GM23338 (cell line): ENCODE measurements around the gene TTC16. TPM values are rescaled to one million over a fixed set of nuclear protein-coding genes. Genes with fewer than 3 reads are reported as not detected.
A peak's percentile ranks its signal among the peaks of the same experiment; 100 is the strongest.

Source experiments
- ATAC-seq: fragments of 200-7000 bp; cut with Tn5 transposase; 3 replicates; pipeline ENCODE4 v1.9.1; 2020
- DNase-seq: peaks from one replicate; pipeline ENCODE4 v3.0.0-alpha.2; 2015; ENCODE audit warnings: low spot score
- H2AFZ ChIP-seq: fragments of 200-600 bp; sonication (generic); 2 replicates; pipeline ENCODE4 v1.8.0; 2016; ENCODE audit warnings: antibody characterized with exemption, mild to moderate bottlenecking, moderate library complexity
- H3F3A ChIP-seq: fragments of 200-600 bp; sonication (generic); replicated peaks from 2 replicates; pipeline ENCODE4 v1.8.0; 2017; ENCODE audit warnings: antibody characterized with exemption, mixed run types, low read depth
- H3K27ac ChIP-seq: fragments of 200-600 bp; sonication (generic); 2 replicates; pipeline ENCODE4 v1.6.1; 2016; ENCODE audit warnings: low read depth
- H3K27me3 ChIP-seq: fragments of 200-600 bp; sonication (generic); 2 replicates; pipeline ENCODE4 v1.8.0; 2016; ENCODE audit warnings: mild to moderate bottlenecking, mixed run types, moderate library complexity; ENCODE audit not compliant: insufficient read depth
- H3K36me3 ChIP-seq: fragments of 200-600 bp; sonication (generic); 2 replicates; pipeline ENCODE4 v1.8.0; 2016; ENCODE audit warnings: mild to moderate bottlenecking; ENCODE audit not compliant: insufficient read depth
- H3K4me1 ChIP-seq: fragments of 200-600 bp; sonication (generic); 2 replicates; pipeline ENCODE4 v1.8.0; 2016; ENCODE audit warnings: mild to moderate bottlenecking, moderate library complexity; ENCODE audit not compliant: insufficient read depth
- H3K4me2 ChIP-seq: fragments of 200-600 bp; sonication (generic); 2 replicates; pipeline ENCODE4 v1.7.1; 2017; ENCODE audit warnings: mixed run types
- H3K4me3 ChIP-seq: fragments of 200-600 bp; sonication (generic); 2 replicates; pipeline ENCODE4 v1.6.1; 2016; ENCODE audit warnings: mixed run types
- H3K79me2 ChIP-seq: fragments of 200-600 bp; sonication (generic); replicated peaks from 2 replicates; pipeline ENCODE4 v1.8.0; 2017; ENCODE audit warnings: mild to moderate bottlenecking; ENCODE audit not compliant: insufficient read depth
- H3K9me2 ChIP-seq: fragments of 200-600 bp; sonication (generic); 2 replicates; pipeline ENCODE4 v1.8.0; 2017; ENCODE audit not compliant: insufficient read depth
- H4K20me1 ChIP-seq: fragments of 200-600 bp; sonication (generic); replicated peaks from 2 replicates; pipeline ENCODE4 v1.8.0; 2017; ENCODE audit warnings: mild to moderate bottlenecking; ENCODE audit not compliant: insufficient read depth
- H3K27ac Mint-ChIP-seq: 2 replicates; pipeline ENCODE4 v1.8.0; 2020; ENCODE audit warnings: inconsistent platforms, mild to moderate bottlenecking, moderate library complexity, mixed read lengths
- H3K27me3 Mint-ChIP-seq: 3 replicates; pipeline ENCODE4 v1.8.0; 2022; ENCODE audit warnings: low read depth, mild to moderate bottlenecking, moderate library complexity, mixed read lengths, inconsistent platforms; ENCODE audit not compliant: insufficient read depth, poor library complexity
- H3K36me3 Mint-ChIP-seq: 3 replicates; pipeline ENCODE4 v1.8.0; 2021; ENCODE audit warnings: low read depth, mild to moderate bottlenecking, inconsistent platforms, moderate library complexity, mixed read lengths
- H3K4me1 Mint-ChIP-seq: 3 replicates; pipeline ENCODE4 v1.8.0; 2020; ENCODE audit warnings: mild to moderate bottlenecking, inconsistent platforms, mixed read lengths
- H3K4me3 Mint-ChIP-seq: 3 replicates; pipeline ENCODE4 v1.8.0; 2021; ENCODE audit warnings: moderate library complexity, mild to moderate bottlenecking, inconsistent platforms, mixed read lengths
- H3K9me3 Mint-ChIP-seq: 3 replicates; pipeline ENCODE4 v1.8.0; 2020; ENCODE audit warnings: moderate library complexity, mild to moderate bottlenecking, inconsistent platforms, mixed read lengths
- CREB1 ChIP-seq: fragments of 250-450 bp; sonication (Bioruptor Pico); IDR thresholded peaks from 2 replicates; pipeline ENCODE4 v1.5.0; 2020; ENCODE audit warnings: low read depth, mild to moderate bottlenecking, moderate library complexity
- CTCF ChIP-seq, 2 experiments: fragments of 200-600 bp in 1 of 2; sonication (generic) in 1 of 2; conservative IDR thresholded peaks; 2 replicates each; pipeline versions ENCODE4 v1.5.1 to v1.6.1; 2016 to 2017; ENCODE audit warnings: antibody characterized with exemption in 2 of 2, low read depth in 2 of 2, mild to moderate bottlenecking in 2 of 2, moderate library complexity in 1 of 2
- EZH2 ChIP-seq: fragments of 200-600 bp; sonication (generic); IDR thresholded peaks from one replicate; pipeline ENCODE4 v1.8.0; 2017; ENCODE audit warnings: antibody characterized with exemption, mild to moderate bottlenecking, low read depth; ENCODE audit not compliant: unreplicated experiment
- EZH2phosphoT487 ChIP-seq: fragments of 200-600 bp; sonication (generic); IDR thresholded peaks from one replicate; pipeline ENCODE4 v1.8.1; 2018; ENCODE audit warnings: antibody characterized with exemption; ENCODE audit not compliant: unreplicated experiment
- JUNB ChIP-seq: IDR thresholded peaks from one replicate; pipeline ENCODE4 v1.6.1; 2016; ENCODE audit warnings: antibody characterized with exemption; ENCODE audit not compliant: unreplicated experiment
- NANOG ChIP-seq: IDR thresholded peaks from 2 replicates; pipeline ENCODE4 v1.6.1; 2016; ENCODE audit warnings: antibody characterized with exemption, borderline replicate concordance
- POLR2AphosphoS5 ChIP-seq: IDR thresholded peaks from 2 replicates; pipeline ENCODE4 v1.6.1; 2016; ENCODE audit warnings: antibody characterized with exemption, low read depth
- STAT1 ChIP-seq: IDR thresholded peaks from one replicate; pipeline ENCODE4 v1.6.1; 2016; ENCODE audit warnings: antibody characterized with exemption; ENCODE audit not compliant: unreplicated experiment
- ZNF114 ChIP-seq: fragments of 250-450 bp; sonication (Bioruptor Pico); IDR thresholded peaks from 2 replicates; pipeline ENCODE4 v1.5.0; 2020; ENCODE audit warnings: mild to moderate bottlenecking, moderate library complexity
- ZNF331 ChIP-seq: fragments of 250-450 bp; sonication (Bioruptor Pico); IDR thresholded peaks from 2 replicates; pipeline ENCODE4 v1.5.0; 2020; ENCODE audit warnings: low read depth, mild to moderate bottlenecking, moderate library complexity
- ZNF462 ChIP-seq: fragments of 250-450 bp; sonication (Bioruptor Pico); IDR thresholded peaks from 2 replicates; pipeline ENCODE4 v1.5.0; 2020; ENCODE audit warnings: mild to moderate bottlenecking, moderate library complexity
- polyA plus RNA-seq: library from polyadenylated mRNA; unstranded; fragments of >200 nt; fragmentation: Nextera tagmentation; extraction: Ambion mirVana; gene quantifications from 2 replicates; pipeline ENCODE4 v1.2.1, GENCODE V29; 2016
- total RNA-seq: library from RNA; depleted of rRNA; stranded (reverse); fragments of >200 nt; shearing (Covaris generic); gene quantifications from 2 replicates; pipeline ENCODE4 v1.2.3, GENCODE V29; 2014
- TF ChIP-seq, protein P1 (sequence below): IDR thresholded peaks from one replicate; pipeline ENCODE4 v1.6.1; 2018; ENCODE audit warnings: antibody characterized with exemption; ENCODE audit not compliant: unreplicated experiment
- TF ChIP-seq, protein P2 (sequence below): IDR thresholded peaks from 2 replicates; pipeline ENCODE4 v1.6.1; 2016; ENCODE audit warnings: antibody characterized with exemption

Gene TTC16
- total and polyA plus RNA-seq, 2 experiments from 2014 or later = not detected

DNA sequence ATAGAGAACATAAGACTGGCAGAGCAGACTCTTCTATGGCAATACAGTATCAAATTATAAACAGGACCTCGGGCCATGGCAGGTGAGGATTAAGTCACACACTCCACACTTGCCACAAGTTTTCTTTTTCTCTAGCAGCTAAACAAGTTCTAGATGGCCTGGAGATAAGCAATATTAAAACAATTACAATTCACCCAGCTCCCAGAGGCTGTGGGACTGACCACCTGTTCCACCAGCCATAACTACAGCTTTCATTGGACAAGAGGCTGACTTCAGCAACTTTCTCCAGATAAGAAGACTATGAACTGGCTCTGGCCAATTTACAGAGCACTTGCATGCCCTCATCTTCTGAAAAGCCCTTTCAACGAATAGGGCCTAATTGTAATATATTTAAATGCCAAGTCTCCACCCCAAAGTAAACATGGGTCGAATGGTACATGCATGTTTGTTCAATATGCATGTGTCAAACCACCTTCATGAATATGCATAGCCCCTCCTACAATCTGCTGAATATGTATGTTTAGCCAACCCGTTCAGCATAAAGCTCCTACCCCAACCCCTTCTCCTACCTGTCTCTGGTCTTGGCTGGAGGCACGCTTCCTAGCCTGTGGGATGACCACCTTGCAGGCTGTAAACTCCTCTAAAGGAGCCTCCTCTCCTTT is 15.2 kb upstream of the TTC16 start:
- 0 out of 2 replicates have a peak overlapping the region, but pooled peaks have one; percentile 38 for H2AFZ ChIP-seq
- Mint-ChIP-seq H3K4me3 (no peak overlapping the region; the same call in 2 of the 3 replicates), H3K36me3 (no peaks in the 10 kb centered on the region), H3K27ac (no peak overlapping the region), H3K4me1 (peaks cover 5% of the 10 kb centered on the region), H3K9me3 (no peaks in the 10 kb centered on the region; the same call in 1 of the 3 replicates), H3K27me3 (peaks cover 4% of the 10 kb centered on the region)
- DNase-seq = no peak
- H3K4me3 ChIP-seq = no peak overlapping the region
- H3K36me3 ChIP-seq = no peaks in the 10 kb centered on the region
- H3K9me2 ChIP-seq = no peaks in the 10 kb centered on the region
- H3K4me2 ChIP-seq = no peak overlapping the region
- no peak for TF ChIP-seq CREB1
- no peak for TF ChIP-seq NANOG
- TF ChIP-seq JUNB = no peak
- TF ChIP-seq, protein P1, sequence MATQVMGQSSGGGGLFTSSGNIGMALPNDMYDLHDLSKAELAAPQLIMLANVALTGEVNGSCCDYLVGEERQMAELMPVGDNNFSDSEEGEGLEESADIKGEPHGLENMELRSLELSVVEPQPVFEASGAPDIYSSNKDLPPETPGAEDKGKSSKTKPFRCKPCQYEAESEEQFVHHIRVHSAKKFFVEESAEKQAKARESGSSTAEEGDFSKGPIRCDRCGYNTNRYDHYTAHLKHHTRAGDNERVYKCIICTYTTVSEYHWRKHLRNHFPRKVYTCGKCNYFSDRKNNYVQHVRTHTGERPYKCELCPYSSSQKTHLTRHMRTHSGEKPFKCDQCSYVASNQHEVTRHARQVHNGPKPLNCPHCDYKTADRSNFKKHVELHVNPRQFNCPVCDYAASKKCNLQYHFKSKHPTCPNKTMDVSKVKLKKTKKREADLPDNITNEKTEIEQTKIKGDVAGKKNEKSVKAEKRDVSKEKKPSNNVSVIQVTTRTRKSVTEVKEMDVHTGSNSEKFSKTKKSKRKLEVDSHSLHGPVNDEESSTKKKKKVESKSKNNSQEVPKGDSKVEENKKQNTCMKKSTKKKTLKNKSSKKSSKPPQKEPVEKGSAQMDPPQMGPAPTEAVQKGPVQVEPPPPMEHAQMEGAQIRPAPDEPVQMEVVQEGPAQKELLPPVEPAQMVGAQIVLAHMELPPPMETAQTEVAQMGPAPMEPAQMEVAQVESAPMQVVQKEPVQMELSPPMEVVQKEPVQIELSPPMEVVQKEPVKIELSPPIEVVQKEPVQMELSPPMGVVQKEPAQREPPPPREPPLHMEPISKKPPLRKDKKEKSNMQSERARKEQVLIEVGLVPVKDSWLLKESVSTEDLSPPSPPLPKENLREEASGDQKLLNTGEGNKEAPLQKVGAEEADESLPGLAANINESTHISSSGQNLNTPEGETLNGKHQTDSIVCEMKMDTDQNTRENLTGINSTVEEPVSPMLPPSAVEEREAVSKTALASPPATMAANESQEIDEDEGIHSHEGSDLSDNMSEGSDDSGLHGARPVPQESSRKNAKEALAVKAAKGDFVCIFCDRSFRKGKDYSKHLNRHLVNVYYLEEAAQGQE = no peak
- TF ChIP-seq EZH2phosphoT487 = no peak
- no peak for TF ChIP-seq STAT1
- no peak for TF ChIP-seq EZH2
- no peak for TF ChIP-seq ZNF114
- no peak for TF ChIP-seq CTCF (conservative IDR thresholded peaks at IDR 0.05; ENCODE audit: low read depth in 2 of 2)
- TF ChIP-seq ZNF462 (CRISPR knock-in tag) = no peak
- TF ChIP-seq ZNF331 (CRISPR knock-in tag) = no peak
- no peak for TF ChIP-seq POLR2AphosphoS5
- TF ChIP-seq, protein P2, sequence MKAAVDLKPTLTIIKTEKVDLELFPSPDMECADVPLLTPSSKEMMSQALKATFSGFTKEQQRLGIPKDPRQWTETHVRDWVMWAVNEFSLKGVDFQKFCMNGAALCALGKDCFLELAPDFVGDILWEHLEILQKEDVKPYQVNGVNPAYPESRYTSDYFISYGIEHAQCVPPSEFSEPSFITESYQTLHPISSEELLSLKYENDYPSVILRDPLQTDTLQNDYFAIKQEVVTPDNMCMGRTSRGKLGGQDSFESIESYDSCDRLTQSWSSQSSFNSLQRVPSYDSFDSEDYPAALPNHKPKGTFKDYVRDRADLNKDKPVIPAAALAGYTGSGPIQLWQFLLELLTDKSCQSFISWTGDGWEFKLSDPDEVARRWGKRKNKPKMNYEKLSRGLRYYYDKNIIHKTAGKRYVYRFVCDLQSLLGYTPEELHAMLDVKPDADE = no peak
- no peak for ATAC-seq
- H3F3A ChIP-seq = no peaks in the 10 kb centered on the region; the same call in 1 of the 2 replicates
- no peaks in the 10 kb centered on the region; the same call in 1 of the 2 replicates for H3K4me1 ChIP-seq
- H3K27ac ChIP-seq = no peak overlapping the region
- H3K27me3 ChIP-seq = no peaks in the 10 kb centered on the region
- no peaks in the 10 kb centered on the region for H4K20me1 ChIP-seq
- H3K79me2 ChIP-seq = no peaks in the 10 kb centered on the region
